HepG2 (cell line): ENCODE results near the gene HSPA1B. TPM values are rescaled to one million over a fixed set of nuclear protein-coding genes. Genes with fewer than 3 reads are reported as not detected.

Source experiments
- KDM4B ChIP-seq: sonication (generic); formaldehyde crosslinking; IDR thresholded peaks from 2 replicates; pipeline ENCODE4 v1.4.0; 2020; ENCODE audit warnings: missing genetic modification reagents
- MEF2D ChIP-seq: sonication (generic); formaldehyde crosslinking; IDR thresholded peaks from 2 replicates; pipeline ENCODE4 v1.5.1; 2020; ENCODE audit warnings: mild to moderate bottlenecking, missing genetic modification reagents
- MIXL1 ChIP-seq: IDR thresholded peaks from 2 replicates; pipeline ENCODE4 v1.6.1; 2016
- NFE2L2 ChIP-seq: fragments of 150-350 bp; IDR thresholded peaks from 2 replicates; pipeline ENCODE4 v1.6.1; 2014; ENCODE audit warnings: low read length
- SALL1 ChIP-seq: sonication (generic); formaldehyde crosslinking; IDR thresholded peaks from 2 replicates; pipeline ENCODE4 v1.8.0; 2022; ENCODE audit warnings: mild to moderate bottlenecking, missing genetic modification reagents
- SMC3 ChIP-seq: IDR thresholded peaks from 2 replicates; pipeline ENCODE4 v1.6.1; 2011; ENCODE audit warnings: low read length, improper control_type of control experiment
- TARDBP ChIP-seq: sonication (generic); formaldehyde crosslinking; IDR thresholded peaks from 2 replicates; pipeline ENCODE4 v1.8.0; 2022; ENCODE audit warnings: mild to moderate bottlenecking, missing genetic modification reagents
- ZBTB7B ChIP-seq: sonication (generic); formaldehyde crosslinking; IDR thresholded peaks from 2 replicates; pipeline ENCODE4 v1.4.0; 2020; ENCODE audit warnings: missing genetic modification reagents
- ZNF326 ChIP-seq: sonication (generic); formaldehyde crosslinking; IDR thresholded peaks from 2 replicates; pipeline ENCODE4 v1.4.0; 2020; ENCODE audit warnings: missing genetic modification reagents, borderline replicate concordance
- ZNF350 ChIP-seq: sonication (generic); formaldehyde crosslinking; IDR thresholded peaks from 2 replicates; pipeline ENCODE4 v1.4.0; 2020; ENCODE audit warnings: mild to moderate bottlenecking, low read depth, missing genetic modification reagents, borderline replicate concordance
- ZNF556 ChIP-seq: sonication (generic); formaldehyde crosslinking; IDR thresholded peaks from 2 replicates; pipeline ENCODE4 v1.4.0; 2020; ENCODE audit warnings: mild to moderate bottlenecking, missing genetic modification reagents, borderline replicate concordance
- ZSCAN12 ChIP-seq: sonication (generic); formaldehyde crosslinking; IDR thresholded peaks from 2 replicates; pipeline ENCODE4 v1.9.0; 2021; ENCODE audit warnings: mild to moderate bottlenecking, missing genetic modification reagents
- polyA plus RNA-seq, 8 experiments: library from polyadenylated mRNA; depleted of rRNA in 3 of 8; stranded (reverse) in 7 of 8; unstranded in 1 of 8; fragments of >200 nt; fragmentation: Illumina TruSeq in 4 of 8; extraction: Trizol in 4 of 8; gene quantifications; 2 replicates each; pipeline versions ENCODE4 v1.2.1 to v1.2.3, GENCODE V29; 2011 to 2016; ENCODE audit warnings: low read depth in 4 of 8, missing spikeins in 1 of 8, mixed read lengths in 1 of 8; ENCODE audit not compliant: insufficient read depth in 1 of 8
- total RNA-seq, 5 experiments: library from RNA; depleted of rRNA; stranded (reverse); fragments of >200 nt; fragmentation: Illumina TruSeq; extraction: Trizol; gene quantifications; 2 replicates each; pipeline ENCODE4 v1.2.3, GENCODE V29; 2016; ENCODE audit warnings: low read depth in 1 of 5
- TF ChIP-seq, protein P1 (sequence below): IDR thresholded peaks from 2 replicates; pipeline ENCODE4 v1.4.0; 2020; ENCODE audit warnings: mild to moderate bottlenecking, missing genetic modification reagents
- TF ChIP-seq, protein P2 (sequence below): IDR thresholded peaks from 2 replicates; pipeline ENCODE4 v1.6.1; 2018; ENCODE audit warnings: missing genetic modification reagents, mild to moderate bottlenecking, missing compliant biosample characterization
- TF ChIP-seq, protein P3 (sequence below): sonication (generic); formaldehyde crosslinking; IDR thresholded peaks from 2 replicates; pipeline ENCODE4 v1.5.0; 2020; ENCODE audit warnings: mild to moderate bottlenecking, missing genetic modification reagents, borderline replicate concordance
- TF ChIP-seq, protein P4 (sequence below): sonication (generic); formaldehyde crosslinking; IDR thresholded peaks from 2 replicates; pipeline ENCODE4 v1.8.1; 2022; ENCODE audit warnings: low read depth, mild to moderate bottlenecking, missing genetic modification reagents

Gene HSPA1B
- total and polyA plus RNA-seq, 2 of the 13 experiments (the other 11 are each of a cell fraction or from before 2014, with no cell fraction given) = 26.0 to 186 TPM

DNA sequence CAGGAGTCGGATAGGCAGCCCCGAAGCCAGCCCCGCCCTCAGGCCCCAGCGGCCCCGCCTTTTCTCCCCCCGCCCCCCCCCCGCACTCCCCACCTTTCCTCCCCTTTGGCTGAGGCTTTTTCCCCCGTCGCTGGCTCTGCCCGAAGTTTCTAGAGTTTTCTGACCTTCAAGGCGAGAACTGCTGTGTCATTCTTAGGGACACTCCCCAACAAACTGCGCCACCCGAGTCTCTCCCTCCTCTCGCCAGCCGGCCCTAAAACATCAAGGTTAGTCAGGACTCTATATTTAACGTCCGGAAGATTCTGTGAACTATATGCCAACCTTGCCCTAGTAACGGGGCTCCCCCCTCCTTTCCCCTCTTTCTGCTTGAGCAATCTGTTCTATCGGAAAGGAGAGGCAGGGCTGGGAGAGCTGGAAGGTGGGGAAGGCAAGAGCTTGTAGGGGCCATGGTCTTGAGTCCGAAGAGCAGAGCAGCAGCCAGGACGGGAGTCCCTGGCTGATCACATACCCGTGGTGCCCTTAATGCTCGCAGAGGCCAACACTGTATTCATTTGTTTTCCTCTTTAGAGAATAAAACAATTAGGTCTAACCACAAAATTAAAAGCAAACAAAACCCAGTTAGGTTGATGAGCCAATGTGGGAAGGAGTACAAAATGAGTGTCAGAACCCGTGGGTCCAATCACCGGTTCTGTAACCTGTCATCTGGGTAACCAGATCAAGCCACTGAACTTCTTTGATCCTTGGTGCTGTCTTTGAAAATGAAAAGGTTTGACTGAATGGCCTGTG, 5.3 kb upstream of the HSPA1B start (continued):
- TF ChIP-seq ZNF350 (CRISPR knock-in tag) (0 out of 2 replicates have a peak, but pooled peaks have one; percentile 53), MEF2D (peak; percentile 32; the same call in 1 of the 2 replicates), ZSCAN12 (CRISPR knock-in tag) (peak; percentile 36; the same call in 1 of the 2 replicates), MIXL1 (CRISPR knock-in tag) (0 out of 2 replicates have a peak, but pooled peaks have one; percentile 34), TARDBP (CRISPR knock-in tag) (no peak), NFE2L2 (peak; percentile 96), SALL1 (CRISPR knock-in tag) (peak; percentile 56), KDM4B (CRISPR knock-in tag) (0 out of 2 replicates have a peak, but pooled peaks have one; percentile 15), SMC3 (0 out of 2 replicates have a peak, but pooled peaks have one; percentile 17), ZNF556 (CRISPR knock-in tag) (no peak), ZNF326 (CRISPR knock-in tag) (no peak), ZBTB7B (no peak; the same call in 1 of the 2 replicates)
- TF ChIP-seq, protein P1, sequence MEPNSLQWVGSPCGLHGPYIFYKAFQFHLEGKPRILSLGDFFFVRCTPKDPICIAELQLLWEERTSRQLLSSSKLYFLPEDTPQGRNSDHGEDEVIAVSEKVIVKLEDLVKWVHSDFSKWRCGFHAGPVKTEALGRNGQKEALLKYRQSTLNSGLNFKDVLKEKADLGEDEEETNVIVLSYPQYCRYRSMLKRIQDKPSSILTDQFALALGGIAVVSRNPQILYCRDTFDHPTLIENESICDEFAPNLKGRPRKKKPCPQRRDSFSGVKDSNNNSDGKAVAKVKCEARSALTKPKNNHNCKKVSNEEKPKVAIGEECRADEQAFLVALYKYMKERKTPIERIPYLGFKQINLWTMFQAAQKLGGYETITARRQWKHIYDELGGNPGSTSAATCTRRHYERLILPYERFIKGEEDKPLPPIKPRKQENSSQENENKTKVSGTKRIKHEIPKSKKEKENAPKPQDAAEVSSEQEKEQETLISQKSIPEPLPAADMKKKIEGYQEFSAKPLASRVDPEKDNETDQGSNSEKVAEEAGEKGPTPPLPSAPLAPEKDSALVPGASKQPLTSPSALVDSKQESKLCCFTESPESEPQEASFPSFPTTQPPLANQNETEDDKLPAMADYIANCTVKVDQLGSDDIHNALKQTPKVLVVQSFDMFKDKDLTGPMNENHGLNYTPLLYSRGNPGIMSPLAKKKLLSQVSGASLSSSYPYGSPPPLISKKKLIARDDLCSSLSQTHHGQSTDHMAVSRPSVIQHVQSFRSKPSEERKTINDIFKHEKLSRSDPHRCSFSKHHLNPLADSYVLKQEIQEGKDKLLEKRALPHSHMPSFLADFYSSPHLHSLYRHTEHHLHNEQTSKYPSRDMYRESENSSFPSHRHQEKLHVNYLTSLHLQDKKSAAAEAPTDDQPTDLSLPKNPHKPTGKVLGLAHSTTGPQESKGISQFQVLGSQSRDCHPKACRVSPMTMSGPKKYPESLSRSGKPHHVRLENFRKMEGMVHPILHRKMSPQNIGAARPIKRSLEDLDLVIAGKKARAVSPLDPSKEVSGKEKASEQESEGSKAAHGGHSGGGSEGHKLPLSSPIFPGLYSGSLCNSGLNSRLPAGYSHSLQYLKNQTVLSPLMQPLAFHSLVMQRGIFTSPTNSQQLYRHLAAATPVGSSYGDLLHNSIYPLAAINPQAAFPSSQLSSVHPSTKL = peak; percentile 55; the same call in 1 of the 2 replicates
- TF ChIP-seq, protein P2, sequence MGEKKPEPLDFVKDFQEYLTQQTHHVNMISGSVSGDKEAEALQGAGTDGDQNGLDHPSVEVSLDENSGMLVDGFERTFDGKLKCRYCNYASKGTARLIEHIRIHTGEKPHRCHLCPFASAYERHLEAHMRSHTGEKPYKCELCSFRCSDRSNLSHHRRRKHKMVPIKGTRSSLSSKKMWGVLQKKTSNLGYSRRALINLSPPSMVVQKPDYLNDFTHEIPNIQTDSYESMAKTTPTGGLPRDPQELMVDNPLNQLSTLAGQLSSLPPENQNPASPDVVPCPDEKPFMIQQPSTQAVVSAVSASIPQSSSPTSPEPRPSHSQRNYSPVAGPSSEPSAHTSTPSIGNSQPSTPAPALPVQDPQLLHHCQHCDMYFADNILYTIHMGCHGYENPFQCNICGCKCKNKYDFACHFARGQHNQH = peak; percentile 22; the same call in 1 of the 2 replicates
- TF ChIP-seq, protein P3, sequence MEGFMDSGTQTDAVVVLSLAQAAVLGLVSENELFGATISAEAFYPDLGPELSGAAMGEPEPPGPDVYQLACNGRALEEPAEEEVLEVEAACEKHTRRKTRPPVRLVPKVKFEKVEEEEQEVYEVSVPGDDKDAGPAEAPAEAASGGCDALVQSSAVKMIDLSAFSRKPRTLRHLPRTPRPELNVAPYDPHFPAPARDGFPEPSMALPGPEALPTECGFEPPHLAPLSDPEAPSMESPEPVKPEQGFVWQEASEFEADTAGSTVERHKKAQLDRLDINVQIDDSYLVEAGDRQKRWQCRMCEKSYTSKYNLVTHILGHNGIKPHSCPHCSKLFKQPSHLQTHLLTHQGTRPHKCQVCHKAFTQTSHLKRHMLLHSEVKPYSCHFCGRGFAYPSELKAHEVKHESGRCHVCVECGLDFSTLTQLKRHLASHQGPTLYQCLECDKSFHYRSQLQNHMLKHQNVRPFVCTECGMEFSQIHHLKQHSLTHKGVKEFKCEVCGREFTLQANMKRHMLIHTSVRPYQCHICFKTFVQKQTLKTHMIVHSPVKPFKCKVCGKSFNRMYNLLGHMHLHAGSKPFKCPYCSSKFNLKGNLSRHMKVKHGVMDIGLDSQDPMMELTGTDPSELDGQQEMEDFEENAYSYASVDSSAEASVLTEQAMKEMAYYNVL (CRISPR knock-in tag) = peak; percentile 40; the same call in 1 of the 2 replicates
- TF ChIP-seq, protein P4, sequence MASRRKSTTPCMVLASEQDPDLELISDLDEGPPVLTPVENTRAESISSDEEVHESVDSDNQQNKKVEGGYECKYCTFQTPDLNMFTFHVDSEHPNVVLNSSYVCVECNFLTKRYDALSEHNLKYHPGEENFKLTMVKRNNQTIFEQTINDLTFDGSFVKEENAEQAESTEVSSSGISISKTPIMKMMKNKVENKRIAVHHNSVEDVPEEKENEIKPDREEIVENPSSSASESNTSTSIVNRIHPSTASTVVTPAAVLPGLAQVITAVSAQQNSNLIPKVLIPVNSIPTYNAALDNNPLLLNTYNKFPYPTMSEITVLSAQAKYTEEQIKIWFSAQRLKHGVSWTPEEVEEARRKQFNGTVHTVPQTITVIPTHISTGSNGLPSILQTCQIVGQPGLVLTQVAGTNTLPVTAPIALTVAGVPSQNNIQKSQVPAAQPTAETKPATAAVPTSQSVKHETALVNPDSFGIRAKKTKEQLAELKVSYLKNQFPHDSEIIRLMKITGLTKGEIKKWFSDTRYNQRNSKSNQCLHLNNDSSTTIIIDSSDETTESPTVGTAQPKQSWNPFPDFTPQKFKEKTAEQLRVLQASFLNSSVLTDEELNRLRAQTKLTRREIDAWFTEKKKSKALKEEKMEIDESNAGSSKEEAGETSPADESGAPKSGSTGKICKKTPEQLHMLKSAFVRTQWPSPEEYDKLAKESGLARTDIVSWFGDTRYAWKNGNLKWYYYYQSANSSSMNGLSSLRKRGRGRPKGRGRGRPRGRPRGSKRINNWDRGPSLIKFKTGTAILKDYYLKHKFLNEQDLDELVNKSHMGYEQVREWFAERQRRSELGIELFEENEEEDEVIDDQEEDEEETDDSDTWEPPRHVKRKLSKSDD (CRISPR knock-in tag) = no peak
